KMS-11 (cell line): ENCODE results near the gene RBCK1.

ENCODE experiments used
- H2AFZ ChIP-seq: fragments of 200-600 bp; sonication (generic); 2 replicates; pipeline ENCODE4 v1.6.1; 2016; ENCODE audit warnings: antibody characterized with exemption, mixed run types, low read depth
- H3K27ac ChIP-seq: fragments of 200-600 bp; sonication (generic); 2 replicates; pipeline ENCODE4 v1.6.1; 2016; ENCODE audit warnings: mild to moderate bottlenecking, mixed run types
- H3K27me3 ChIP-seq: fragments of 200-600 bp; sonication (generic); 2 replicates; pipeline ENCODE4 v1.6.1; 2017; ENCODE audit warnings: mild to moderate bottlenecking, low read depth, mixed run types, moderate library complexity; ENCODE audit not compliant: insufficient read depth
- H3K36me3 ChIP-seq: fragments of 200-600 bp; sonication (generic); 2 replicates; pipeline ENCODE4 v1.6.1; 2017; ENCODE audit warnings: mild to moderate bottlenecking, mixed run types; ENCODE audit not compliant: insufficient read depth
- H3K4me1 ChIP-seq: fragments of 200-600 bp; sonication (generic); 2 replicates; pipeline ENCODE4 v1.6.1; 2016; ENCODE audit warnings: mild to moderate bottlenecking, low read depth, mixed run types; ENCODE audit not compliant: poor library complexity, severe bottlenecking
- H3K4me2 ChIP-seq: fragments of 200-600 bp; sonication (generic); 2 replicates; pipeline ENCODE4 v1.7.0; 2016; ENCODE audit warnings: mild to moderate bottlenecking, mixed run types
- H3K4me3 ChIP-seq: fragments of 200-600 bp; sonication (generic); IDR thresholded peaks from 2 replicates; pipeline ENCODE4 v1.6.1; 2017; ENCODE audit warnings: low read depth, low read length, mixed read lengths; ENCODE audit not compliant: insufficient read depth
- H3K79me2 ChIP-seq: fragments of 200-600 bp; sonication (generic); 2 replicates; pipeline ENCODE4 v1.6.1; 2016; ENCODE audit warnings: low read depth, mixed run types; ENCODE audit not compliant: insufficient read depth
- H3K9ac ChIP-seq: fragments of 200-600 bp; sonication (generic); 2 replicates; pipeline ENCODE4 v1.6.1; 2016; ENCODE audit warnings: mild to moderate bottlenecking, mixed run types
- H4K20me1 ChIP-seq: fragments of 200-600 bp; sonication (generic); 2 replicates; pipeline ENCODE4 v1.6.1; 2016; ENCODE audit warnings: mild to moderate bottlenecking, mixed run types; ENCODE audit not compliant: insufficient read depth
- TF ChIP-seq, protein P1 (sequence below): fragments of 200-600 bp; sonication (generic); conservative IDR thresholded peaks from 2 replicates; pipeline ENCODE4 v1.6.1; 2017; ENCODE audit warnings: low read depth, mild to moderate bottlenecking, antibody characterized with exemption, low read length, moderate library complexity, mixed read lengths

Gene RBCK1

DNA sequence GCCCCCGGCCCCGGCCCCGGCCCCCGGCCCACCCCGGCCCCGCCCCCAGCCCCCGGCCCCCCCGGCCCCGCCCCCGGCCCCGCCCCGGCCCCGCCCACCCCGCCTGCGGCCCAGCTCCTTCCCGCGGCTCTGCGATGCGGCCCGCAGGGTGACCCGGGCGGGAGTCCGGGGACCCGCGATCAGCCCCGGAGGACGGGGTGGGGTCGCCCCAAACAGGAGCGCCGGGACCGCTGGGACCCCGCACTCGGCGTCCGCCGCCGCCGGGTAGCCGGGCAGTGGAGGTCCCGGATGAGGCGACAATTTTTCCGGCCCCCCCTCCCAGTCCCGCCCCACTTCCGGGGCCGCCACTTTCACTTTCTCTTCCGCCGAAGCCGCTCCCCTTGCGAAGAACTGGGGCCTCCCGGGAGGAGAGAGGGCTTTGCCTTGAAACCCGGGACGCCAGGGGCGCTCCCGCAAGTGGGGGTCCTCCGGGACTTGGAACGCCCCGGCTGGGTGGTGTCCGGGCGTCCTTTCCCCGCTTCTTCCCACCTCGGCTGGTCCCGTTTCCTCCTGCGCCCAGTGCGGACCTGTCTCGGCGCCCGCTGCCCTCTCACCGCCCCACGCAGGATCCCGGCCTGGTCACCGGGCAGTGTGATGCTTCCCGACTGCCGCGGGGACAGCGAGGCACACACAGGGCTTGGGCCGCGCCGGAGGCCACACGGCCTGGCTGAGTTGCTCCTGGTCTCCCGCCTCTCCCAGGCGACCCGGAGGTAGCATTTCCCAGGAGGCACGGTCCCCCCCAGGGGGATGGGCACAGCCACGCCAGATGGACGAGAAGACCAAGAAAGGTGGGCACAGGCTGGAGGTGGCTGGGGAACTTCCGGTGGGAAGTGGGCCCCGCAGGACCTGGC is at the start of gene RBCK1:
Gene RBCK1, plus strand, starts transcription at position 347 of the 890 bp plus-strand sequence. Its CDS starts 459 bp downstream, at position 806.
- Histone ChIP-seq H3K4me1 (peaks cover 29% of the 10 kb centered on the region), H3K79me2 (peaks cover 10% of the 10 kb centered on the region; the same call in 1 of the 2 replicates), H2AFZ (peak within 1 kb of the TSS; percentile 70), H4K20me1 (no peaks in the 10 kb centered on the region), H3K4me3 (no peak within 1 kb of the TSS), H3K9ac (peak within 1 kb of the TSS; percentile 76), H3K27me3 (no peaks in the 10 kb centered on the region), H3K36me3 (no peaks in the 10 kb centered on the region), H3K27ac (peak within 1 kb of the TSS; percentile 55), H3K4me2 (peak within 1 kb of the TSS; percentile 80)
- TF ChIP-seq, protein P1, sequence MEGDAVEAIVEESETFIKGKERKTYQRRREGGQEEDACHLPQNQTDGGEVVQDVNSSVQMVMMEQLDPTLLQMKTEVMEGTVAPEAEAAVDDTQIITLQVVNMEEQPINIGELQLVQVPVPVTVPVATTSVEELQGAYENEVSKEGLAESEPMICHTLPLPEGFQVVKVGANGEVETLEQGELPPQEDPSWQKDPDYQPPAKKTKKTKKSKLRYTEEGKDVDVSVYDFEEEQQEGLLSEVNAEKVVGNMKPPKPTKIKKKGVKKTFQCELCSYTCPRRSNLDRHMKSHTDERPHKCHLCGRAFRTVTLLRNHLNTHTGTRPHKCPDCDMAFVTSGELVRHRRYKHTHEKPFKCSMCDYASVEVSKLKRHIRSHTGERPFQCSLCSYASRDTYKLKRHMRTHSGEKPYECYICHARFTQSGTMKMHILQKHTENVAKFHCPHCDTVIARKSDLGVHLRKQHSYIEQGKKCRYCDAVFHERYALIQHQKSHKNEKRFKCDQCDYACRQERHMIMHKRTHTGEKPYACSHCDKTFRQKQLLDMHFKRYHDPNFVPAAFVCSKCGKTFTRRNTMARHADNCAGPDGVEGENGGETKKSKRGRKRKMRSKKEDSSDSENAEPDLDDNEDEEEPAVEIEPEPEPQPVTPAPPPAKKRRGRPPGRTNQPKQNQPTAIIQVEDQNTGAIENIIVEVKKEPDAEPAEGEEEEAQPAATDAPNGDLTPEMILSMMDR: no peak

- Histone ChIP-seq H3K4me3 (no peak overlapping the region), H3K36me3 (no peaks in the 10 kb centered on the region), H3K9ac (no peak overlapping the region), H4K20me1 (no peaks in the 10 kb centered on the region), H2AFZ (no peak overlapping the region), H3K79me2 (no peaks in the 10 kb centered on the region), H3K4me2 (no peak overlapping the region), H3K27ac (no peak overlapping the region), H3K27me3 (no peaks in the 10 kb centered on the region), H3K4me1 (peaks cover 6% of the 10 kb centered on the region)
- TF ChIP-seq, protein P1: no peak
These were observed 49.1 kb upstream of the RBCK1 start for GRCh38 chr20:358891-359555.

GRCh38 chr20:361561-361960 is 46.5 kb upstream of the RBCK1 start:
- Histone ChIP-seq H3K27ac (no peak overlapping the region), H2AFZ (no peak overlapping the region), H3K4me2 (no peak overlapping the region), H3K4me3 (no peak overlapping the region), H3K27me3 (no peaks in the 10 kb centered on the region), H3K36me3 (no peaks in the 10 kb centered on the region), H3K9ac (no peak overlapping the region), H3K79me2 (no peaks in the 10 kb centered on the region), H3K4me1 (peaks cover 18% of the 10 kb centered on the region), H4K20me1 (no peaks in the 10 kb centered on the region)
- TF ChIP-seq, protein P1: no peak

GRCh38 chr20:362271-363254 is 45.5 kb upstream of the RBCK1 start:
- no peaks in the 10 kb centered on the region for H3K79me2 ChIP-seq
- no peaks in the 10 kb centered on the region for H3K36me3 ChIP-seq
- H3K4me1 ChIP-seq: peaks cover 18% of the 10 kb centered on the region
- no peaks in the 10 kb centered on the region for H4K20me1 ChIP-seq
- H3K27me3 ChIP-seq: no peaks in the 10 kb centered on the region
- no peak overlapping the region for H3K4me3 ChIP-seq
- no peak overlapping the region for H3K9ac ChIP-seq
- H3K27ac ChIP-seq: no peak overlapping the region
- no peak overlapping the region for H3K4me2 ChIP-seq
- TF ChIP-seq, protein P1: no peak
- peak overlapping the region; percentile 10; the same call in 1 of the 2 replicates for H2AFZ ChIP-seq
